GM19025 (cell line): ENCODE measurements around the gene BRCC3.

Experiments
- ATAC-seq: cut with Tn5 transposase; IDR thresholded peaks from one replicate; pipeline ENCODE4 v1.9.1; 2021; ENCODE audit warnings: mild to moderate bottlenecking, low read depth, moderate library complexity; ENCODE audit not compliant: unreplicated experiment

The BRCC3 gene

GRCh38 chrX:155070975-155071693 is at the start of gene BRCC3, which contains the start of the genes CMC4 and MTCP1:
Gene BRCC3 (plus strand): TSS chrX:155071508. CDS start chrX:155071528, 20 bp downstream.
Gene CMC4 (minus strand): TSS chrX:155071136. CDS start chrX:155064023, 7,113 bp downstream.
Gene MTCP1 (minus strand): TSS chrX:155071136. CDS start chrX:155066010, 5,126 bp downstream.
- peak; percentile 85 for ATAC-seq

DNA sequence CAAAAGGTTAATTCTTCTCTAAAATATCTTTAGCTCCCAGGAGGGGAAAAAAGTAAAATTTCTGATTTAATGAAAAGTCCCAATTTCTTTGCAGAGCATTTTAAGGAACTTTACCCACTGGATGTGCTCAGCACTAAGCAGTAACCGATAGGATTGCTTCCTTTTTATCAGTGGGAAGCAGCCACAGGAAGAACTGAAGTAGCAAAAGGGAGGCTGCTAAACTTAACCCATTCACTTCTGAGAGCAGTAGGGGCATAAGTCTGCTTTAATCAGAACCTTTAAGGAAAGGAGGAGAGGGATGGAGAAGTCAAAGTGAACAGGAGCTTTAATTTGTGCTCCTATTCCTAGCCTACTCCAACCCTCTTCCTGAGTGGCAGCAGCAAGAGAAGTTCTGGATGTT is 48.7 kb upstream of the BRCC3 start, which contains the start of gene F8:
Gene F8, minus strand, starts transcription at position 139 of the 400 bp plus-strand sequence. CDS start 171 bp downstream, outside the sequence.
- ATAC-seq, result no peak

GRCh38 chrX:155023907-155024833 is 47.1 kb upstream of the BRCC3 start:
- no peak for ATAC-seq

DNA sequence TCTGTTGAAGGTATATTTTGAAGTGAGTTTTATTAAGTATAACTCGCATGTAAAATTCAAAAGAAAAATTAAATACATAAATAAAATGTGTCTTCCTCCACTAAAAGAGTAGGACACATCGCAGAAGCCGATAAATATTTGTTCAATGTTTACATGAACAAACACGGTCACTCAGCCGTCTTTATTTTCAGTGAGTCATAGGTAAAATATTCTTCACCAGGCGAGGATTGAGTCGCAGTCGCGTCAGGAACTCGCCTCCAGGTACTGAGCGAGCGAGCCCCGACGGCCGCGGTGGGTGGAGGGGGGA is 44.9 kb upstream of the BRCC3 start:
- ATAC-seq, result no peak

DNA sequence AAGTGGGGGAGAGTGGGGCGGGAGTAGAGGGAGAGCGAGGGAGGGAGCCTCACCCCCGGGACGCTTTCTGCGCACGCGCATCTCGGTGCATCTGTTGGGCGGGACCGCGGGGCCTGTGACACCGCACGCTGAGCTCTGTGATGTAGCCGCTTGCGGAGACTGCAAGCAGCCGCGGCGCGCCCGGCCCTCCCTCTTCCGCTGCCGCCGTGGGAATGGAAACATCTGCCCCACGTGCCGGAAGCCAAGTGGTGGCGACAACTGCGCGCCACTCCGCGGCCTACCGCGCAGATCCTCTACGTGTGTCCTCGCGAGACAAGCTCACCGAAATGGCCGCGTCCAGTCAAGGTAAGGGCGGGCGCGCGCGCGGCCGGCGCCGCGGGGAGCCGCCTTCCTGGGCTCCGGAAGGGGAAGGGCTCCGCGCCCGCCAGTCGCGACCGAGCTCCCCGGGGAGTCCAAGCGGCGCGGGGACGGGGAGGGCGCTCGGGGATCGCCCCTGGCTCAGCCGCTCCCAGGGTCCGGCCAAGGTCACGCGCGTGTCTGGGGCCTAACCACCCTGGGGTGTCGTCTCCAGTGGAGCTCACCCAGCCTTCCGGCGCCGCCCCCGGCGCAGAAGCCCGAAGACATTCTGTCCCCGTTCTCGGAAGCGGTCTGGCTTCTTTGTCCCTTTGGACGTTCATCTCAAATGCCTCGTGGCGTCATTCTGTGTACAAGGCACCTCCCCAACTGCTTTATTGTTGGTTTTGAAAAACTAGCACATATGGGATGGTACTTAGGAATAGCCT is 44.4 kb upstream of the BRCC3 start, which contains the start of gene FUNDC2:
Gene FUNDC2, plus strand, starts transcription at position 118 of the 782 bp plus-strand sequence. Its CDS starts 95 bp downstream, at position 213.
- peak; percentile 93 for ATAC-seq

- ATAC-seq, result no peak
Measured at GRCh38 chrX:155027509-155028066, 43.7 kb upstream of the BRCC3 start.

DNA sequence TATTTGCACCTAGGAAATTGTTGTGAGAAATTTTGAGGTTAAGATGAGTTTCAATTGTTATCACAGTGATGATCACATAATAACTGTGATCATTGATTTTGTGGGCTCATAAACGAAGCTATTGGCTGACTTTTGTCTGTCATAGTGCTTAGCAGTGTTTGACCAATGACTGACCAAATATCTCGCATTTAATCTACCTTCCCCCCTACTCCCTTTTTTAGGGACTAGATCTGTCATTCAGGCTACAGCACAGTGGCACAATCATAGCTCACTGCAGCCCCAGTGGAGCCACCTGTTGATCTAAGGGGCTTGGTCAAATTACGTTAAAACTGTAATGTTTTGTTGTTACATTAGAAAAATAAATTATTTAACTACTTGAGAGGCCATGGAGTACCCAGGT is 43.2 kb upstream of the BRCC3 start:
- ATAC-seq, result no peak

- ATAC-seq, result no peak
Measured at GRCh38 chrX:155028877-155029291, 42.4 kb upstream of the BRCC3 start.

GRCh38 chrX:155031657-155032056 is 39.7 kb upstream of the BRCC3 start:
- no peak for ATAC-seq

DNA sequence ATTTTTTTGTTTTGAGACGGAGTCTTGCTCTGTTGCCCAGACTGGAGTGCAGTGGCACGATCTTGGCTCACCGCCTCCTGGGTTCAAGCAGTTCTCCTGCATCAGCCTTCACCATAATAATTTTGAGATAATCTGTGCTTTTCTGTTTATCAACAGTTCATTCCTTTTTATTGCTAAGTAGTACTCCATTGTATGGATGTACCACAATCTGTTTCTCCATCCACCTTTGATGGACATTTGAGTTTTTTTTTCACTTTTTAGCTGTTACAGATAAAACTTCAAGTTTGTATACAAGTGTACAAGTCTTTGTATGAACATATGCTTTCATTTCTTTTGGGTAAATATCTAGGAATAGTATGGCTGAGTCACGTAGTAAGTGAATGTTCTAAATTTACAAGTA is 35.6 kb upstream of the BRCC3 start:
- no peak for ATAC-seq

DNA sequence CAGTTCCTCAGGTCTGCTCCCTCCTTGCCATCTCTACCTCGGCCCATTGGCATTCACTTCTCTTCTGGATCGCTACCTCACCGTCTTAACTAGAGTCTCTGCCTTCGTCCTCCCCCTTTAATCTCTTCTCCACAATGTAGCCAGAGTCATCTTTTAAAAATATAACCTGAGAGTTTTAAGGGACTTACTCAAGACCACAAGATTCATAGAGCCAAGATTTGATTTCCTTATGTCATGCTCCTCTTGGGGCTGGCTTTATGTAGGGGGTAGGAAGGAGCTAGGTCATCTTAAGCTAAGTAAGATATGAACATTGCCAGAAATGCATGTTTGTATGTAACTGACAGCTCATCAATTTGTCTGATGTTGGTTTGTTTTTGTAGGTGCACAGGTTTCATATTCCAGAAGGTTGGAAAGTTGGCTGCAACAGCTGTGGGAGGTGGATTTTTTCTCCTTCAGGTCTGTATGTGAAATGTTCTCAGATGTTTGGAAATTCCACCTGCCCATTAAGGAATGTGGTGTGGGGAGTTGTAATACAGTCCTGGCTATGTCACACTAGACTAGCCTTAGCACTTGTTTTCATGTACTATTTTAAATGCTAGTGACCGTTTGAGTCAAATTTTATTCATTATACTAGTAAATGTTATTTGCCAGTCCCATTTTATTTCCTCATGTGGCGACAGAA is 25.0 kb upstream of the BRCC3 start:
- no peak for ATAC-seq

GRCh38 chrX:155046811-155047528 is 24.3 kb upstream of the BRCC3 start:
- ATAC-seq, result no peak

DNA sequence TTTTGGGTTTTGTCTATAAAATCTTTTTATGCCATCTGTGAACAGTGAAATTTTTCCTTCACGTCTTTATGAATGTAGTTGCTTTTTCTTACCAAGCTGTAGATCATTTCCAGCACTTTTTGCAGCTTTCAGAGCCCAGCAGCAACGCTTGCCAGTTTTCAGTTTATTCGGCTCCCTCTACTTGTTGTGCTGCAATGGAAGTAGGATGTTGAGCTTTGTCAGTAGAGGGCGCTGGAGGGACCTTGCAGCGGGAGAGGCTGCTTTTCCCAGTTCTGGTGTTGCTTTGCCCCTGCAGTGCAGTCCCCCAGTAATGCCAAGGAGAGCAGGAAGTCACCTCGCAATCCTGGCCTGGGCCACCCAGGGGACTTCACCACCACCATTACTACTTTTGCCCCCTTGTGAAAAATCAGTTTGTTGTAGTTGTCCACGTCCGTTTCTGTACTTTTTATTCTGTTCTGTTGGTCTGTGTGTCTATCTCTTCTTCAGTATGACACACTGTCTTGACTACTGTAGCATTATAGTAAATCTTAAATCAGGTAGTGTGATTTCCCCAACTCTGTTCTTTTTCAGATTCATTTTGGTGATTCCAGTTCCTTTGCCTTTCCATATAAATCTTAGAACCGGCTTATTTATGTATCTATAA is 22.2 kb upstream of the BRCC3 start:
- ATAC-seq, result no peak

- no peak for ATAC-seq
Measured at GRCh38 chrX:155052738-155053498, 18.4 kb upstream of the BRCC3 start.

DNA sequence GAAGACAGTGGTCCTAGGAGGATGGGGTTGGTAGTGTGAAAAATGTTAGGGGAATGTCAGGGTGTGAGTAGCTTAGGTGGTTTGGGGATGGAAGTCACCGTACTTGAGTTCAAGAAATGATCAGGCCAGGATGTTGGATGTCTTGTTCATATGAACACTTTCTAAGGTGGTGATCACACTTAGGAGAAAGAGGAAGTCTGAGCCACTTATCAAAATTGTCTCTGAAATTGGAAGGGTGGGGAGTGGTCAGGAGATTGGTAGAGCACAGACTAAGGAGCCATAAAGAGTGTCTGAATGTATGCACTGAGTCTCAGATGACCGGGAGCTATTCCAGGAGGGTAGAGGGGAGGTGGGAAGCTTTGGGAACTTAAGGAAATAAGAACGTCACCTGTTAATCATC is 17.7 kb upstream of the BRCC3 start:
- ATAC-seq, result no peak

DNA sequence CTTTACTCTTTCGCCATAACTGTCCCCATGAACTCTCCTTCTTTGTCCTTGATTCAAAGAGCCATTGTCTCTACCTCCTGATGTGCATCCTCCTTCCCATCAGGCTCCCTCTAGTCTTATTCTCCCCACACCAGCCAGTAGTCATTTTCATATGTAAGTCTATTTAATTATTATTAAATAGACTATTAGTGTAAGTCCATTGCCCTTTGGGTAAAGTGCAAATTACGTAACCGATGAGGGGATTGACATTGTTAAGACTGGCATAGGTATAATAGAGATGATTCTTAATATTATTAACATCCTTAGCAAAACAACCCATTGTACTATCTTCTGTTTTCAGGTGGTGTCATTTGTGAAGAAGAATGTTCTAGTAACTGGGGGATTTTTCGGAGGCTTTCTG is 17.1 kb upstream of the BRCC3 start:
- no peak for ATAC-seq

- ATAC-seq, result no peak
Measured at GRCh38 chrX:155055494-155055893, 15.8 kb upstream of the BRCC3 start.

DNA sequence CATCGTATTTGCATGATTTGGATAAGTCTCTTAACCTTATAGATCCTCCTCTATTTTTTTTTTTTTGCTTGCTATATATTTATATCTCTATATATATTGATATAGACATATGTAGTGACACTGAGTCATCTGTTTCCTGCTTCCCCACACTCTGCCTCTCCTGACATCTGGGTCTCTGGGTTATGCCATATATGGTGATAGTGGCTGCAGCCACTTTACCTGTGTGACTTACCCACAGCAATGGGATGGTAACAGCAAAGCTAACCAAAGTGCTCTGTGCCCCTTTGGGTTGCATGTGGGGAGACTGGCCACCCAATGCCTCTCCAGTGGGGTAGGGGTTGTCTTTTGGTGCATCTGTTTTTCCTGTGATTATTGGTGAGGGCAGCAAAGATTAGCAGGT is 14.8 kb upstream of the BRCC3 start:
- no peak for ATAC-seq
